Measurements from ENCODE around the gene MTARC1. TPM values are rescaled to one million over a fixed set of nuclear protein-coding genes. Genes with fewer than 3 reads are reported as not detected.

The MTARC1 gene
- total and polyA plus RNA-seq, 10 donors, result 3.2 to 17.3 (median 8.1) TPM

DNA sequence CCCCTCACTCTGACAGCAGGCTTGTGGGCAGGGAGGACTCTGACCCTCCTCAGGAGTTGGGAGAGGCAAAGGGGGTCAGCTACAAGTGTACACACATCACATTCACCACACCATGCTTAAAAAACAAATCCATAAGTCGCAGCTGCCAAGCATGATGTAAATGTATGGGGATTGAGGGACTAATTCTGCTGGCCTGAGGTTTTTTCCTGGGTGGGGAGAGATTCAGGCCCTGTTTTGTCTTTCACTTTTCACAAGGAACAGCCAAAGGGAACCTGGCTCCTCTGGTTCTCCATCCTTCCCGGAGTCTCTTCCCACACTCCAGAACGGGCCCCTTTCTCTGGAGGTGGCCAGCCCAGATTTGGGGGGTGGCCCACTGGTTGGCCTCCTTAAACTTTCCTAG, 39.9 kb upstream of the MTARC1 start:
- 86 to 92% (median 92%) methylated on average over 2 to 3 of the region's 3 CpGs for WGBS, 5 donors
- peaks cover 0 to 47% (median 8%) of the 10 kb centered on the region in 7 donors for H3K27me3 ChIP-seq (replicated peaks in 1 of 7)
- no peak overlapping the region for H3K4me3 ChIP-seq
- no peaks in the 10 kb centered on the region for H3K9me3 ChIP-seq
- H3K27ac ChIP-seq, result peak overlapping the region in 1 of 8 donors; percentile 87
- no peak for DNase-seq
- no peaks in the 10 kb centered on the region for H3K36me3 ChIP-seq
- TF ChIP-seq POLR2A (IDR thresholded peaks at IDR 0.05), result no peak
- TF ChIP-seq POLR2AphosphoS5 (IDR thresholded peaks at IDR 0.05), result no peak
- TF ChIP-seq CTCF (IDR thresholded peaks at IDR 0.05 in 8 of 11, conservative IDR thresholded peaks at IDR 0.05 in 3 of 11), result no peak
- peaks cover 4 to 47% (median 25%) of the 10 kb centered on the region in 6 donors for H3K4me1 ChIP-seq
- intact Hi-C loops (cut with DNase I; ENCODE audit: low total_unique reads), result no loop called here

DNA sequence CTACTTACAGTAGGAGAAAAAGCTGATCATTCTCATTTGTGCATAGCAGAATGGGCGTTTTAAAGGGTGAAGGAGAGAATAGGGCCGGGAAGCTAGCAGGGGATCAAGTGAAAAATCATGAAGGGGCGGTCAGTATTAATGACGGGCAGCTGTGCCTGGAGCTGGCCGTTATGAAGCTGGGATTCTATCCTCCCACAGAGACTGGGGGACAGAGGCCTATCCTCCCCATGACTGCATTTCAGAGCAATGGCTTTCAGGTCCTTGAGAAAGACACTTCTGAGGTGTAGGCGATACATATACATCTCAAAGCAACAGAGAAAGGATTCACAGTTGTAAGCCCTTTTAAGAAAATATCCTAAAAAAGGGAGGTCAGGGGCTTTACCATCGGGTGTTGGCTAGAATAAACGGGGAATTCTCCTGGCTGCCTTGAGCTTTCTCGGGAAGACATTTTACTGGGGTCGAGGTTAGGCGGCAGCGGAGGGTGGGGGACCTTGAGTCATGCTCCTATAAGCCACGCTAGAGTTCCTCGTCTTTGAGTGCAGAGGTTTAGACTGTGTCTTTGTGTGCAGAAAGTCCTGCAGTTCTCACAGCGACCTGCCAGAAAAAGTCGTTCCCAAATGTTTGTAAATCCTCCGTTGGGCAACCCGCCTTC, 39.1 kb upstream of the MTARC1 start:
- no peaks in the 10 kb centered on the region for H3K9me3 ChIP-seq
- peaks cover 0 to 40% (median 8%) of the 10 kb centered on the region in 7 donors for H3K27me3 ChIP-seq (replicated peaks in 1 of 7)
- no peaks in the 10 kb centered on the region for H3K36me3 ChIP-seq
- 27 to 35% (median 32%) methylated on average over 18 of the region's 18 CpGs for WGBS, 5 donors
- peak overlapping the region; percentile 57 to 89 (median 86) for H3K27ac ChIP-seq
- no peak for DNase-seq
- intact Hi-C loops (cut with DNase I; ENCODE audit: low total_unique reads), result no loop called here
- TF ChIP-seq POLR2A (IDR thresholded peaks at IDR 0.05) (no peak), CTCF (IDR thresholded peaks at IDR 0.05 in 8 of 11, conservative IDR thresholded peaks at IDR 0.05 in 3 of 11) (no peak), POLR2AphosphoS5 (IDR thresholded peaks at IDR 0.05) (no peak)
- peak overlapping the region; percentile 50 to 80 (median 58) for H3K4me3 ChIP-seq
- peaks cover 4 to 47% (median 25%) of the 10 kb centered on the region in 6 donors for H3K4me1 ChIP-seq

DNA sequence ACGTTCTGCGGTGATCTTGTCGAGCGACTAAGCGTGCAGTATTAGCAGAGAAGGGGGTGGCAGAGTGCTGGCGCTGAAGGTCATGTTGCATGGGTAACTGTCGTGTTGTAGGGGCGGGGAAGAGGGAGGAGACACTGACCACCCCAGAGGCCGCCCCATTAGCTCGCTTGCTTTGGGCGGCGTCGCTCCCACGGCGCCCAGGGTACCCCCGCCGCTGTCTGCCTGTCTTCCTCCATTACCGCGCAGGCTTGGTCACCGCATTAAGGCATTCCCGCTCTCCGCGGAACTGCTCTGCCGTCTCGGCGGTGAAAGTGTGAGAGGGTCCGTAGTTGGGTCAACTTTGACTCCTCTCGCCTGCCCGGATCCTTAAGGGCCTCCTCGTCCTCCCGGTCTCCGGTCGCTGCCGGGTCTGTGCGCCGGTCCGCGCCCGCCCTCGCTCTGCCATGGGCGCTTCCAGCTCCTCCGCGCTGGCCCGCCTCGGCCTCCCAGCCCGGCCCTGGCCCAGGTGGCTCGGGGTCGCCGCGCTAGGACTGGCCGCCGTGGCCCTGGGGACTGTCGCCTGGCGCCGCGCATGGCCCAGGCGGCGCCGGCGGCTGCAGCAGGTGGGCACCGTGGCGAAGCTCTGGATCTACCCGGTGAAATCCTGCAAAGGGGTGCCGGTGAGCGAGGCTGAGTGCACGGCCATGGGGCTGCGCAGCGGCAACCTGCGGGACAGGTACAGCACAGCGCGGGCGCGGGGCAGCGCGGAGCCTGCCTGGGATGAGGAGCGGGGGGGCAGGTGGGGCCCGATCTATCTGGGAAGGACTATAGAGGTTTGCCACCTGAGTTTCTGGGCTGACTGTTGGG, 38.4 kb upstream of the MTARC1 start, which contains the start of gene MTARC2:
Gene MTARC2, plus strand, starts transcription at position 234 of the 846 bp plus-strand sequence. Its CDS starts 210 bp downstream, at position 444.
- Histone ChIP-seq H3K4me3 (peak within 1 kb of the TSS; percentile 50 to 80 (median 58)), H3K9me3 (no peaks in the 10 kb centered on the region), H3K36me3 (no peaks in the 10 kb centered on the region), H3K27me3 (replicated peaks in 1 of 7) (peaks cover 0 to 40% (median 8%) of the 10 kb centered on the region in 7 donors), H3K4me1 (peaks cover 4 to 47% (median 25%) of the 10 kb centered on the region in 6 donors), H3K27ac (peak within 1 kb of the TSS; percentile 57 to 89 (median 86))
- DNase-seq, result peak; percentile 87
- intact Hi-C loops (cut with DNase I; ENCODE audit: low total_unique reads), result no loop called here
- 1 to 4% (median 3%) methylated on average over 52 to 77 of the region's 77 CpGs for WGBS, 5 donors
- TF ChIP-seq POLR2A (IDR thresholded peaks at IDR 0.05) (peak in 2 of 3 donors; percentile 34 to 84), POLR2AphosphoS5 (IDR thresholded peaks at IDR 0.05) (peak; percentile 90 to 97 (median 91)), CTCF (IDR thresholded peaks at IDR 0.05 in 8 of 11, conservative IDR thresholded peaks at IDR 0.05 in 3 of 11) (peak in 1 of 11 experiments; percentile 13)
